Measurements from ENCODE around the gene CFAP97D2.

Gene CFAP97D2

DNA sequence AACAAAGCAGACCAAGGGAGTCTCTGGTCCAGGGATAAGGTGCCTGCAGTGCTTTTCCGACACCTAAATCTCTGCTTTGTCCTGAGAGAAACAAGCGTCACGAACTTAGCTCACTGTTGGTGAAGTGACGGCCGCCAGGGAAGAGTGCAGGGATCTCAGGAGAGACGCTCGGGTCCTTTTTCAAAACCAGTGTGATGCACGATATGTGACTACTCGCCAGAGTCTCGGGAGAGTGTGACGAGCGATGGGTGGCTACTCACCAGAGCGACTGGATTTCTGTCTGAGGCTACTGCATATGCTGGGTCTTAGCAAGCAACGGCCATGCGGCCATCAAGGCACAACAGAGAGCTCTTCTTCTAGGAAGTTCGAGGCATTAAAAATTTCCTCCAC, 16.5 kb upstream of the CFAP97D2 start:
- TF ChIP-seq, protein P1, sequence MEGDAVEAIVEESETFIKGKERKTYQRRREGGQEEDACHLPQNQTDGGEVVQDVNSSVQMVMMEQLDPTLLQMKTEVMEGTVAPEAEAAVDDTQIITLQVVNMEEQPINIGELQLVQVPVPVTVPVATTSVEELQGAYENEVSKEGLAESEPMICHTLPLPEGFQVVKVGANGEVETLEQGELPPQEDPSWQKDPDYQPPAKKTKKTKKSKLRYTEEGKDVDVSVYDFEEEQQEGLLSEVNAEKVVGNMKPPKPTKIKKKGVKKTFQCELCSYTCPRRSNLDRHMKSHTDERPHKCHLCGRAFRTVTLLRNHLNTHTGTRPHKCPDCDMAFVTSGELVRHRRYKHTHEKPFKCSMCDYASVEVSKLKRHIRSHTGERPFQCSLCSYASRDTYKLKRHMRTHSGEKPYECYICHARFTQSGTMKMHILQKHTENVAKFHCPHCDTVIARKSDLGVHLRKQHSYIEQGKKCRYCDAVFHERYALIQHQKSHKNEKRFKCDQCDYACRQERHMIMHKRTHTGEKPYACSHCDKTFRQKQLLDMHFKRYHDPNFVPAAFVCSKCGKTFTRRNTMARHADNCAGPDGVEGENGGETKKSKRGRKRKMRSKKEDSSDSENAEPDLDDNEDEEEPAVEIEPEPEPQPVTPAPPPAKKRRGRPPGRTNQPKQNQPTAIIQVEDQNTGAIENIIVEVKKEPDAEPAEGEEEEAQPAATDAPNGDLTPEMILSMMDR (IDR thresholded peaks at IDR 0.05; ENCODE audit: insufficient read depth, low read depth, low read length, missing control alignments) = no peak
- H3K4me3 ChIP-seq (ENCODE audit: low read depth, low read length) = no peak overlapping the region
- DNase-seq (ENCODE audit: low read depth) = no peak

DNA sequence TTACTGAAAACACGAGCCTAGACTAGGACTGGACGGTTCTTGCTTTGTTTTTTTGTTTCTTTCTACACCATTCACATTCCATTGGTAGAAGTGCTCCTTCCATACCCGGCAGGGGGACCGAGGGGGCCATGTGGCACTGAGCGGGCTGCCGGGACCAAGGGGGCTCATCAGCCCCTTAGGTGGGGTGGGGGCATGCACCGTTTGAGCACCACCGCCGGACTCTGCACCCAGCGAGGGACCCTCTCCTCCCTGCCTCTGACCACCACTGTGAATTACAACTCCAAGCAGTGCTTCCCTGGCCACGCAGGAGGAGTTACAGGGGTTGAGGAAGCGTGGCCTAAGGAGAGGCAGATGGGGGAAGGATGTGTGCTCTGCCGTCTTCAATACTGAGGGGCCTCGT, 15.0 kb upstream of the CFAP97D2 start:
- H3K4me3 ChIP-seq (ENCODE audit: low read depth, low read length) = no peak overlapping the region
- DNase-seq (ENCODE audit: low read depth) = no peak
- TF ChIP-seq, protein P1 (IDR thresholded peaks at IDR 0.05; ENCODE audit: insufficient read depth, low read depth, low read length, missing control alignments) = no peak

GRCh38 chr13:114164681-114165429, 14.2 kb upstream of the CFAP97D2 start:
- no peak for DNase-seq (ENCODE audit: low read depth)
- H3K4me3 ChIP-seq (ENCODE audit: low read depth, low read length) = no peak overlapping the region

GRCh38 chr13:114166381-114167131, 12.5 kb upstream of the CFAP97D2 start:
- no peak for DNase-seq (ENCODE audit: low read depth)
- H3K4me3 ChIP-seq (ENCODE audit: low read depth, low read length) = no peak overlapping the region
- TF ChIP-seq, protein P1 (IDR thresholded peaks at IDR 0.05; ENCODE audit: insufficient read depth, low read depth, low read length, missing control alignments) = no peak

More at GRCh38 chr13:114164681-114165429, 14.2 kb upstream of the CFAP97D2 start:
- TF ChIP-seq, protein P1 (IDR thresholded peaks at IDR 0.05; ENCODE audit: insufficient read depth, low read depth, low read length, missing control alignments) = no peak

DNA sequence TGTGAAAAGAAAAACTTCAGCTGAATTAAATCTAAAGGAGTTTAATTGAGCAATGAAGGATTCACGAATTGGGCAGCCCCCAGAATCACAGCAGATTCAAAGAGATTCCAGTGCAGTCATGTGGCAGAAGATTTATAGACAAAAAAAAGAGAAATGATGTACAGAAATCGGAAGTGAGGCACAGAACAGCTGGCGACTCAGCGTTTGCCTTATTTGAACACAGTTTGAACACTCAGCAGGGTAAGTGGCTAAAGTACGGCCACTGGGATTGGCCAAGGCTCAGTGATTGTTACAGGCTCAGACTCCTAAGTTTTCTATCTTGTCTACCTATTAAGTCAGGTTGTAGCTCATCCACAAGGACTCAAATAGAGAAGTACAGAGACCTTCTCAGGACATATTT, 11.6 kb upstream of the CFAP97D2 start:
- DNase-seq (ENCODE audit: low read depth) = no peak
- no peak overlapping the region for H3K4me3 ChIP-seq (ENCODE audit: low read depth, low read length)
- TF ChIP-seq, protein P1 (IDR thresholded peaks at IDR 0.05; ENCODE audit: insufficient read depth, low read depth, low read length, missing control alignments) = no peak

GRCh38 chr13:114167885-114168284, 11.2 kb upstream of the CFAP97D2 start:
- no peak for DNase-seq (ENCODE audit: low read depth)
- H3K4me3 ChIP-seq (ENCODE audit: low read depth, low read length) = no peak overlapping the region
- TF ChIP-seq, protein P1 (IDR thresholded peaks at IDR 0.05; ENCODE audit: insufficient read depth, low read depth, low read length, missing control alignments) = no peak

Measured in GM12865 (cell line).